ENCODE measurements around the gene ADGRB3.
A peak's percentile ranks its signal among the peaks of the same experiment; 100 is the strongest.
"Not testable (repeated sequence)": the region's sequence is repeated elsewhere in the genome, so short reads cannot be mapped to it uniquely, and the experiment has no call there.

ADGRB3 gene

GRCh38 chr6:68951270-68951669 lies 316.2 kb downstream of the ADGRB3 start:
- H3K36me3 ChIP-seq (replicated peaks) = no peaks in the 10 kb centered on the region
- no peaks in the 10 kb centered on the region for H3K27me3 ChIP-seq (ENCODE audit: low read depth)
- DNase-seq (ENCODE audit: low spot score in 2 of 2) = no peak
- no peak overlapping the region for H3K4me3 ChIP-seq
- no peaks in the 10 kb centered on the region for H3K4me1 ChIP-seq
- in situ Hi-C loops (cut with MboI; ENCODE audit: low sequenced_read_pairs) = loop anchor here (25.0 kb wide), 1 partner anchor 314 kb away; the partner anchor contains the start of gene ADGRB3
- no peaks in the 10 kb centered on the region for H3K9me3 ChIP-seq

- in situ Hi-C loops (cut with MboI; ENCODE audit: low sequenced_read_pairs) = loop anchor here (25.0 kb wide), 1 partner anchor 321 kb away; the partner anchor contains the start of gene ADGRB3
- no peaks in the 10 kb centered on the region for H3K9me3 ChIP-seq
- no peak overlapping the region for H3K4me3 ChIP-seq
- H3K36me3 ChIP-seq (replicated peaks) = no peaks in the 10 kb centered on the region
- no peak for DNase-seq (ENCODE audit: low spot score in 2 of 2)
- H3K27me3 ChIP-seq (ENCODE audit: low read depth) = no peaks in the 10 kb centered on the region
- H3K4me1 ChIP-seq = no peaks in the 10 kb centered on the region
Measured at GRCh38 chr6:68958327-68958726, 323.2 kb downstream of the ADGRB3 start.

- H3K4me3 ChIP-seq = no peak overlapping the region
- 0 out of 2 replicates have a peak, but pooled peaks cover 3% of the 10 kb centered on the region for H3K4me1 ChIP-seq
- no peaks in the 10 kb centered on the region for H3K9me3 ChIP-seq
- in situ Hi-C loops (cut with MboI; ENCODE audit: low sequenced_read_pairs) = loop anchor here (25.0 kb wide), 1 partner anchor 330 kb away; the partner anchor contains the start of gene ADGRB3
- no peaks in the 10 kb centered on the region for H3K27me3 ChIP-seq (ENCODE audit: low read depth)
- DNase-seq (ENCODE audit: low spot score in 2 of 2) = peak; percentile 51 to 83
- no peaks in the 10 kb centered on the region for H3K36me3 ChIP-seq (replicated peaks)
Measured at GRCh38 chr6:68967549-68968300, 332.6 kb downstream of the ADGRB3 start.

GRCh38 chr6:68968301-68968649 lies 333.2 kb downstream of the ADGRB3 start:
- H3K27me3 ChIP-seq (ENCODE audit: low read depth) = no peaks in the 10 kb centered on the region
- no peak overlapping the region for H3K4me3 ChIP-seq
- in situ Hi-C loops (cut with MboI; ENCODE audit: low sequenced_read_pairs) = loop anchor here (25.0 kb wide), 1 partner anchor 331 kb away; the partner anchor contains the start of gene ADGRB3
- DNase-seq (ENCODE audit: low spot score in 2 of 2) = no peak
- H3K4me1 ChIP-seq = 0 out of 2 replicates have a peak, but pooled peaks cover 3% of the 10 kb centered on the region
- H3K36me3 ChIP-seq (replicated peaks) = no peaks in the 10 kb centered on the region
- H3K9me3 ChIP-seq = no peaks in the 10 kb centered on the region

- Histone ChIP-seq H3K27me3 (ENCODE audit: low read depth) (no peaks in the 10 kb centered on the region), H3K36me3 (replicated peaks) (no peaks in the 10 kb centered on the region), H3K4me1 (peaks cover 13% of the 10 kb centered on the region), H3K9me3 (no peaks in the 10 kb centered on the region), H3K4me3 (no peak overlapping the region)
- no peak for DNase-seq (ENCODE audit: low spot score in 2 of 2)
- in situ Hi-C loops (cut with MboI; ENCODE audit: low sequenced_read_pairs) = loop anchor here (25.0 kb wide), 1 partner anchor 336 kb away; the partner anchor contains the start of gene ADGRB3
Measured at GRCh38 chr6:68973066-68973465, 338.0 kb downstream of the ADGRB3 start.

GRCh38 chr6:68975064-68975463 lies 340.0 kb downstream of the ADGRB3 start:
- in situ Hi-C loops (cut with MboI; ENCODE audit: low sequenced_read_pairs) = no loop called here
- Histone ChIP-seq H3K27me3 (ENCODE audit: low read depth) (no peaks in the 10 kb centered on the region), H3K4me3 (no peak overlapping the region), H3K36me3 (replicated peaks) (no peaks in the 10 kb centered on the region), H3K9me3 (no peaks in the 10 kb centered on the region), H3K4me1 (peaks cover 10% of the 10 kb centered on the region)
- DNase-seq (ENCODE audit: low spot score in 2 of 2) = peak; percentile 74 to 87

- Histone ChIP-seq H3K4me3 (no peak overlapping the region), H3K36me3 (replicated peaks) (no peaks in the 10 kb centered on the region), H3K4me1 (peaks cover 10% of the 10 kb centered on the region), H3K9me3 (no peaks in the 10 kb centered on the region), H3K27me3 (ENCODE audit: low read depth) (no peaks in the 10 kb centered on the region)
- DNase-seq (ENCODE audit: low spot score in 2 of 2) = no peak
- in situ Hi-C loops (cut with MboI; ENCODE audit: low sequenced_read_pairs) = no loop called here
Measured at GRCh38 chr6:68975816-68976215, 340.7 kb downstream of the ADGRB3 start.

GRCh38 chr6:68976260-68976659 lies 341.2 kb downstream of the ADGRB3 start:
- no peaks in the 10 kb centered on the region for H3K36me3 ChIP-seq (replicated peaks)
- H3K27me3 ChIP-seq (ENCODE audit: low read depth) = no peaks in the 10 kb centered on the region
- H3K4me1 ChIP-seq = peaks cover 10% of the 10 kb centered on the region
- in situ Hi-C loops (cut with MboI; ENCODE audit: low sequenced_read_pairs) = no loop called here
- no peak overlapping the region for H3K4me3 ChIP-seq
- H3K9me3 ChIP-seq = no peaks in the 10 kb centered on the region
- peak; percentile 18 to 40 for DNase-seq (ENCODE audit: low spot score in 2 of 2)

- DNase-seq (ENCODE audit: low spot score in 2 of 2) = no peak
- H3K4me3 ChIP-seq = no peak overlapping the region
Measured at GRCh38 chr6:68978411-68978810, 343.3 kb downstream of the ADGRB3 start.

GRCh38 chr6:68981668-68982067 lies 346.6 kb downstream of the ADGRB3 start:
- in situ Hi-C loops (cut with MboI; ENCODE audit: low sequenced_read_pairs); H3K4me3 ChIP-seq: not testable (repeated sequence)

More at GRCh38 chr6:68978411-68978810, 343.3 kb downstream of the ADGRB3 start:
- H3K36me3 ChIP-seq (replicated peaks) = no peaks in the 10 kb centered on the region
- no peaks in the 10 kb centered on the region for H3K27me3 ChIP-seq (ENCODE audit: low read depth)
- H3K9me3 ChIP-seq = no peaks in the 10 kb centered on the region
- H3K4me1 ChIP-seq = peaks cover 10% of the 10 kb centered on the region
- in situ Hi-C loops (cut with MboI; ENCODE audit: low sequenced_read_pairs) = no loop called here

GRCh38 chr6:68988698-68989097 lies 353.6 kb downstream of the ADGRB3 start:
- no peak for DNase-seq (ENCODE audit: low spot score in 2 of 2)
- no peak overlapping the region for H3K4me3 ChIP-seq
- in situ Hi-C loops (cut with MboI; ENCODE audit: low sequenced_read_pairs) = no loop called here

More at GRCh38 chr6:68981668-68982067, 346.6 kb downstream of the ADGRB3 start:
- H3K4me1 ChIP-seq; H3K9me3 ChIP-seq; H3K27me3 ChIP-seq (ENCODE audit: low read depth); H3K36me3 ChIP-seq (replicated peaks); DNase-seq (ENCODE audit: low spot score in 2 of 2): not testable (repeated sequence)

GRCh38 chr6:68990317-68990716 lies 355.2 kb downstream of the ADGRB3 start:
- H3K36me3 ChIP-seq (replicated peaks) = no peaks in the 10 kb centered on the region
- in situ Hi-C loops (cut with MboI; ENCODE audit: low sequenced_read_pairs) = no loop called here

More at GRCh38 chr6:68988698-68989097, 353.6 kb downstream of the ADGRB3 start:
- Histone ChIP-seq H3K9me3 (no peaks in the 10 kb centered on the region), H3K27me3 (ENCODE audit: low read depth) (no peaks in the 10 kb centered on the region), H3K4me1 (no peaks in the 10 kb centered on the region), H3K36me3 (replicated peaks) (no peaks in the 10 kb centered on the region)

GRCh38 chr6:68993911-68994310 lies 358.8 kb downstream of the ADGRB3 start:
- Histone ChIP-seq H3K36me3 (replicated peaks) (no peaks in the 10 kb centered on the region), H3K4me3 (no peak overlapping the region), H3K9me3 (no peaks in the 10 kb centered on the region), H3K4me1 (peaks cover 11% of the 10 kb centered on the region), H3K27me3 (ENCODE audit: low read depth) (no peaks in the 10 kb centered on the region)
- no peak for DNase-seq (ENCODE audit: low spot score in 2 of 2)
- in situ Hi-C loops (cut with MboI; ENCODE audit: low sequenced_read_pairs) = no loop called here

More at GRCh38 chr6:68990317-68990716, 355.2 kb downstream of the ADGRB3 start:
- no peaks in the 10 kb centered on the region for H3K9me3 ChIP-seq
- no peak for DNase-seq (ENCODE audit: low spot score in 2 of 2)
- peaks cover 9% of the 10 kb centered on the region for H3K4me1 ChIP-seq
- no peak overlapping the region for H3K4me3 ChIP-seq
- no peaks in the 10 kb centered on the region for H3K27me3 ChIP-seq (ENCODE audit: low read depth)

GRCh38 chr6:68994521-68994920 lies 359.4 kb downstream of the ADGRB3 start:
- in situ Hi-C loops (cut with MboI; ENCODE audit: low sequenced_read_pairs) = no loop called here
- H3K9me3 ChIP-seq = no peaks in the 10 kb centered on the region

More at GRCh38 chr6:68994521-68994920, 359.4 kb downstream of the ADGRB3 start:
- no peaks in the 10 kb centered on the region for H3K36me3 ChIP-seq (replicated peaks)
- peaks cover 11% of the 10 kb centered on the region for H3K4me1 ChIP-seq
- no peaks in the 10 kb centered on the region for H3K27me3 ChIP-seq (ENCODE audit: low read depth)
- no peak overlapping the region for H3K4me3 ChIP-seq
- DNase-seq (ENCODE audit: low spot score in 2 of 2) = peak in 1 of 2 experiments; percentile 75

Measured in HAP-1 (cell line).